Sciatic nerve (tissue), 1 donor: ENCODE results near the gene TMEM131L. TPM values are rescaled to one million over a fixed set of nuclear protein-coding genes. Genes with fewer than 3 reads are reported as not detected.

Experiments used
- total RNA-seq: library from RNA; stranded (reverse); fragmentation: NEBNext Ultra II Directional; extraction: Animal tissue kit (Norgen Biotek cat#: 25700); gene quantifications from one replicate; pipeline ENCODE4 v1.2.1, GENCODE V29; 2021
- donor health status: DM: no; HTN: no; CAD: no.

TMEM131L gene
- total RNA-seq, 1 donor from 2014 or later: 15.2 TPM

Other genes starting within 250 kb of the TMEM131L start
- not detected for gene MND1, start 121.7 kb upstream of the TMEM131L start, total RNA-seq
- gene TLR2, start 217.9 kb downstream of the TMEM131L start, total RNA-seq: 35.2 TPM